EH (cell line): ENCODE results near the gene SND1.

Source experiments
- DNase-seq: peaks from one replicate; pipeline ENCODE4 v3.0.0-alpha.2; 2015; ENCODE audit warnings: low read depth

SND1 gene

GRCh38 chr7:127766831-127767459 lies 115.0 kb downstream of the SND1 start:
- DNase-seq, result peak; percentile 50

GRCh38 chr7:127768241-127768640 lies 116.2 kb downstream of the SND1 start:
- peak; percentile 51 for DNase-seq

- no peak for DNase-seq
Measured at GRCh38 chr7:127769137-127769536, 117.1 kb downstream of the SND1 start.

- DNase-seq, result peak; percentile 65
Measured at GRCh38 chr7:127769696-127770400, 117.9 kb downstream of the SND1 start.

- peak; percentile 72 for DNase-seq
Measured at GRCh38 chr7:127770885-127771284, 118.9 kb downstream of the SND1 start.

GRCh38 chr7:127771707-127772106 lies 119.7 kb downstream of the SND1 start:
- no peak for DNase-seq

- DNase-seq, result peak; percentile 94
Measured at GRCh38 chr7:127776776-127777386, 124.9 kb downstream of the SND1 start.

GRCh38 chr7:127780489-127780888 lies 128.5 kb downstream of the SND1 start:
- DNase-seq, result no peak

GRCh38 chr7:127781081-127781480 lies 129.1 kb downstream of the SND1 start:
- no peak for DNase-seq

GRCh38 chr7:127782075-127782474 lies 130.1 kb downstream of the SND1 start:
- DNase-seq, result no peak

GRCh38 chr7:127782654-127783559 lies 130.9 kb downstream of the SND1 start:
- peak; percentile 31 for DNase-seq

GRCh38 chr7:127786184-127786583 lies 134.2 kb downstream of the SND1 start:
- peak; percentile 45 for DNase-seq

- DNase-seq, result no peak
Measured at GRCh38 chr7:127789031-127789430, 137.0 kb downstream of the SND1 start.

- DNase-seq, result peak; percentile 69
Measured at GRCh38 chr7:127791446-127792189, 139.6 kb downstream of the SND1 start.

- no peak for DNase-seq
Measured at GRCh38 chr7:127792528-127793342, 140.7 kb downstream of the SND1 start.

- no peak for DNase-seq
Measured at GRCh38 chr7:127793582-127793981, 141.6 kb downstream of the SND1 start.

- no peak for DNase-seq
Measured at GRCh38 chr7:127794136-127794535, 142.1 kb downstream of the SND1 start.

- no peak for DNase-seq
Measured at GRCh38 chr7:127794551-127794950, 142.6 kb downstream of the SND1 start.

- DNase-seq, result no peak
Measured at GRCh38 chr7:127798023-127798422, 146.0 kb downstream of the SND1 start.

GRCh38 chr7:127798769-127799372 lies 146.9 kb downstream of the SND1 start:
- no peak for DNase-seq
